ENCODE measurements around the gene SMAP1.

- TF ChIP-seq CTCF (IDR thresholded peaks at IDR 0.05) (no peak), POLR2A (IDR thresholded peaks at IDR 0.05) (no peak)
Measured at GRCh38 chr6:70843328-70843918, 175.7 kb downstream of the SMAP1 start.
